ENCODE data around the gene VPS8. TPM values are rescaled to one million over a fixed set of nuclear protein-coding genes. Genes with fewer than 3 reads are reported as not detected.
A peak's percentile ranks its signal among the peaks of the same experiment; 100 is the strongest.

VPS8 gene
- total RNA-seq, 1 experiment from 2014 or later = 72.3 TPM

- no peak for TF ChIP-seq SIN3A (IDR thresholded peaks at IDR 0.05; ENCODE audit: borderline replicate concordance, insufficient read depth, low read depth, low read length)
- TF ChIP-seq POLR2AphosphoS5 (IDR thresholded peaks at IDR 0.05; ENCODE audit: low read depth, low read length) = no peak
- no peak for TF ChIP-seq REST (IDR thresholded peaks at IDR 0.05; ENCODE audit: insufficient read depth in 1 of 2, low read depth in 2 of 2, low read length in 1 of 2)
- no peak for TF ChIP-seq TCF7L2 (IDR thresholded peaks at IDR 0.05; ENCODE audit: low read depth, low read length)
- TF ChIP-seq CTCF (IDR thresholded peaks at IDR 0.05) = no peak
- no peaks in the 10 kb centered on the region for H3K4me1 ChIP-seq (ENCODE audit: control insufficient read depth, insufficient read depth, low read length)
- ChIA-PET CTCF (interaction anchor here (0.5 kb wide), 1 partner anchor 251 kb away, joined by 5 read pairs; no protein-coding TSS in a partner anchor), POLR2A (no interaction called here)
- no TSS peak for BruUV-seq (replicated peaks)
- no peaks in the 10 kb centered on the region for H3K9me3 ChIP-seq (ENCODE audit: control insufficient read depth, insufficient read depth, low read depth, low read length)
- H3K27ac ChIP-seq (ENCODE audit: low read length) = no peak overlapping the region
- in situ Hi-C loops (cut with HindIII; ENCODE audit: low pct_unique_long_range_greater_than_20kb, low sequenced_read_pairs) = no loop called here
- no peaks in the 10 kb centered on the region for H3K36me3 ChIP-seq (ENCODE audit: control insufficient read depth, insufficient read depth, low read length)
- no peak for ATAC-seq
- H3K4me3 ChIP-seq (ENCODE audit: low read depth in 2 of 2, low read length in 2 of 2) = no peak overlapping the region
- DNase-seq (ENCODE audit: low read depth, low spot score) = no peak
- intact Hi-C loops (cut with micrococcal nuclease; ENCODE audit: unreplicated experiment) = no loop called here
- H3K27me3 ChIP-seq (ENCODE audit: control insufficient read depth, insufficient read depth, low read length) = no peaks in the 10 kb centered on the region
These were observed 257.4 kb downstream of the VPS8 start for GRCh38 chr3:185069037-185070030.

GRCh38 chr3:185070491-185071286 is 258.7 kb downstream of the VPS8 start:
- ChIA-PET POLR2A (no interaction called here), CTCF (interaction anchor here (0.6 to 1.0 kb wide), 2 partner anchors 101 to 108 kb away, joined by 3 to 4 read pairs; no protein-coding TSS in a partner anchor)
- H3K9me3 ChIP-seq (ENCODE audit: control insufficient read depth, insufficient read depth, low read depth, low read length) = no peaks in the 10 kb centered on the region
- no peaks in the 10 kb centered on the region for H3K36me3 ChIP-seq (ENCODE audit: control insufficient read depth, insufficient read depth, low read length)
- H3K27me3 ChIP-seq (ENCODE audit: control insufficient read depth, insufficient read depth, low read length) = no peaks in the 10 kb centered on the region
- intact Hi-C loops (cut with micrococcal nuclease; ENCODE audit: unreplicated experiment) (no loop called here), in situ Hi-C loops (cut with HindIII; ENCODE audit: low pct_unique_long_range_greater_than_20kb, low sequenced_read_pairs) (no loop called here)
- DNase-seq (ENCODE audit: low read depth, low spot score) (no peak), ATAC-seq (peak; percentile 94)
- no TSS peak for BruUV-seq (replicated peaks)
- no peak overlapping the region for H3K4me3 ChIP-seq (ENCODE audit: low read depth in 2 of 2, low read length in 2 of 2)
- no peak overlapping the region for H3K27ac ChIP-seq (ENCODE audit: low read length)
- no peaks in the 10 kb centered on the region for H3K4me1 ChIP-seq (ENCODE audit: control insufficient read depth, insufficient read depth, low read length)
- TF ChIP-seq TCF7L2 (IDR thresholded peaks at IDR 0.05; ENCODE audit: low read depth, low read length) = no peak
- TF ChIP-seq POLR2AphosphoS5 (IDR thresholded peaks at IDR 0.05; ENCODE audit: low read depth, low read length) = no peak
- no peak for TF ChIP-seq REST (IDR thresholded peaks at IDR 0.05; ENCODE audit: insufficient read depth in 1 of 2, low read depth in 2 of 2, low read length in 1 of 2)
- no peak for TF ChIP-seq SIN3A (IDR thresholded peaks at IDR 0.05; ENCODE audit: borderline replicate concordance, insufficient read depth, low read depth, low read length)
- peak; percentile 71 for TF ChIP-seq CTCF (IDR thresholded peaks at IDR 0.05)

Data from Panc1 (cell line).